Pancreas (tissue), 10 donors: ENCODE measurements around the gene B3GAT1. TPM values are rescaled to one million over a fixed set of nuclear protein-coding genes. Genes with fewer than 3 reads are reported as not detected.

Experiments used
- ATAC-seq, 4 donors: fragments of 200-7000 bp; cut with Tn5 transposase; one replicate each; pipeline versions ENCODE4 v1.8.0 to v1.9.1; 2020; ENCODE audit warnings: mild to moderate bottlenecking in 4 of 4, moderate library complexity in 4 of 4
- DNase-seq, 6 donors: peaks; one replicate each; pipeline ENCODE4 v3.0.0-alpha.2; 2020
- FAIRE-seq: peaks from 2 replicates; lab custom pipeline; 2012; peaks lifted over from hg19 to GRCh38; lab: Jason Lieb, UNC
- H3K27ac ChIP-seq, 4 donors: fragments of 200-600 bp; sonication (generic); 1 replicate in 3 of 4; 2 replicates in 1 of 4; pipeline versions ENCODE4 v1.5.0 to v1.8.0; 2020
- H3K27me3 ChIP-seq, 4 donors: fragments of 200-600 bp; one replicate each; pipeline ENCODE4 v1.8.0; 2021
- H3K36me3 ChIP-seq, 3 donors: fragments of 200-600 bp; sonication (generic) in 1 of 3; one replicate each; pipeline versions ENCODE4 v1.5.0 to v1.8.0; 2020 to 2021
- H3K4me1 ChIP-seq, 3 donors: fragments of 200-600 bp; one replicate each; pipeline ENCODE4 v1.8.0; 2021
- H3K4me3 ChIP-seq, 4 donors: fragments of 200-600 bp; sonication (generic) in 2 of 4; one replicate each; pipeline versions ENCODE4 v1.5.0 to v1.8.0; 2020 to 2021
- H3K9me3 ChIP-seq, 4 donors: fragments of 200-600 bp; one replicate each; pipeline ENCODE4 v1.8.0; 2021
- WGBS, 2 donors: extraction: QIAGEN DNeasy Blood & Tissue Kit; methylation state at CpG; one replicate each; pipeline ENCODE4 v1.1.7; 2013; 5-methylcytosine and 5-hydroxymethylcytosine counted together
- intact Hi-C, 3 donors: fragments of 100-400 bp; cut with DNase I; formaldehyde crosslinking; loops; one replicate each; pipeline versions ENCODE4 v1.11.1 to v1.14.2; 2022
- polyA plus RNA-seq, 2 donors: library from polyadenylated mRNA; stranded (reverse); fragments of 200-250 nt; gene quantifications; one replicate each; pipeline ENCODE4 v1.2.3, GENCODE V29; 2013
- total RNA-seq, 6 donors: library from RNA; stranded (reverse); fragmentation: NEBNext Ultra II Directional in 4 of 6; extraction: Animal tissue kit (Norgen Biotek cat#: 25700) in 4 of 6; gene quantifications; one replicate each; pipeline versions ENCODE4 v1.2.1 to v1.2.4, GENCODE V29; 2021 to 2023
- TF ChIP-seq, protein P1 (sequence below), 4 donors: fragments of 200-600 bp; sonication (generic) in 3 of 4; IDR thresholded peaks; one replicate each; pipeline versions ENCODE4 v1.5.0 to v1.8.0; 2021; ENCODE audit warnings: antibody characterized with exemption in 4 of 4
- donor health status: healthy with polysubstance abuse.
- donor health status: DM: no; HTN: no; CAD: no; lungs with moderate emphysema.
- donor health status: DM: no; HTN: no; CAD: no.
- donor health status: control.
- donor health status: control.
- donor health status: Bipolar disorder and iron deficiency.
- donor health status: DM: yes; HTN: yes; CAD: no.
- donor health status: DM: no; HTN: no; CAD: no.
- donor health status: DM: no; HTN: no; CAD: no.
- donor health status: DM: yes; HTN: yes; CAD: no.

Gene B3GAT1
- total and polyA plus RNA-seq, 8 donors: 0.08 to 1.3 (median 0.20) TPM

DNA sequence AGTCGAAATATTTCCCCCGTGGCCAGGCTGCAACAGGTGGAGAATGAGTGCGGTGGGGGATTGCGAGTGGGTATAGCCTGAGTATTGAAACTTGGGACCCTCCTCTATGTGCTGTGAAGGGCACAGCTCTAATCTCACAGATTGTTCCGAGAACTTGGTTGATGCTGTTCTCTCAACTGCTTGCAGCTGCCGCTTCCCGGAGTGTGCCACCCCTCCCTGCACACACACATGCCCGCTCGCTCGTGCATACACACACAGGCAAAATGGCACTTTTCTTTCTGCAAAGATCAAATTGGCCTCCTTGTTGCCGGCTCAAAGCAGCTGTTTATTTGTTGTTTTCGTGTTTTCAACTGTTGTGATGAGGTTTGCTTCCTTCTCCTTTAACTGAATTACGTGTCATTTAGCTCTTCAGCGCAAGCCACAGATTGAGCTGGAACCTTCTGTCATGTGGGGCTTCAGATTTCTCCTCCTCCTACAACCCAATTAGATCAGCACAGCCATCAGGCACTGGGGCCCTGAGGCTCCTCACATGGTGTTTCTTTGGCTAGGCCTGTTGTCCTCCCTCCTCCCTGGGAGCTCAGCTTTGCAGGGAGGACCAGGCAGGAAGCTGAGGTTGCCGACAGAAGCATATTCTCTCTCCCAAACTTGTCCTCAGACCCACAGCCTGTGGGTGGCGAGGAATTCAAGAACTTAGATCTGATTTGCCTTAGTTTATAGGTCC, 13.9 kb upstream of the B3GAT1 start:
- no peaks in the 10 kb centered on the region for H3K36me3 ChIP-seq
- intact Hi-C loops: no loop called here
- WGBS, 2 donors: 57 to 58% methylated on average over 16 of the region's 16 CpGs
- ATAC-seq (no peak), FAIRE-seq (no peak), DNase-seq (no peak)
- no peak overlapping the region for H3K4me3 ChIP-seq
- TF ChIP-seq, protein P1, sequence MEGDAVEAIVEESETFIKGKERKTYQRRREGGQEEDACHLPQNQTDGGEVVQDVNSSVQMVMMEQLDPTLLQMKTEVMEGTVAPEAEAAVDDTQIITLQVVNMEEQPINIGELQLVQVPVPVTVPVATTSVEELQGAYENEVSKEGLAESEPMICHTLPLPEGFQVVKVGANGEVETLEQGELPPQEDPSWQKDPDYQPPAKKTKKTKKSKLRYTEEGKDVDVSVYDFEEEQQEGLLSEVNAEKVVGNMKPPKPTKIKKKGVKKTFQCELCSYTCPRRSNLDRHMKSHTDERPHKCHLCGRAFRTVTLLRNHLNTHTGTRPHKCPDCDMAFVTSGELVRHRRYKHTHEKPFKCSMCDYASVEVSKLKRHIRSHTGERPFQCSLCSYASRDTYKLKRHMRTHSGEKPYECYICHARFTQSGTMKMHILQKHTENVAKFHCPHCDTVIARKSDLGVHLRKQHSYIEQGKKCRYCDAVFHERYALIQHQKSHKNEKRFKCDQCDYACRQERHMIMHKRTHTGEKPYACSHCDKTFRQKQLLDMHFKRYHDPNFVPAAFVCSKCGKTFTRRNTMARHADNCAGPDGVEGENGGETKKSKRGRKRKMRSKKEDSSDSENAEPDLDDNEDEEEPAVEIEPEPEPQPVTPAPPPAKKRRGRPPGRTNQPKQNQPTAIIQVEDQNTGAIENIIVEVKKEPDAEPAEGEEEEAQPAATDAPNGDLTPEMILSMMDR (IDR thresholded peaks at IDR 0.05): no peak
- H3K4me1 ChIP-seq: no peaks in the 10 kb centered on the region
- H3K9me3 ChIP-seq: no peaks in the 10 kb centered on the region
- peaks cover 0 to 5% (median 0%) of the 10 kb centered on the region in 4 donors for H3K27me3 ChIP-seq
- H3K27ac ChIP-seq: no peak overlapping the region

DNA sequence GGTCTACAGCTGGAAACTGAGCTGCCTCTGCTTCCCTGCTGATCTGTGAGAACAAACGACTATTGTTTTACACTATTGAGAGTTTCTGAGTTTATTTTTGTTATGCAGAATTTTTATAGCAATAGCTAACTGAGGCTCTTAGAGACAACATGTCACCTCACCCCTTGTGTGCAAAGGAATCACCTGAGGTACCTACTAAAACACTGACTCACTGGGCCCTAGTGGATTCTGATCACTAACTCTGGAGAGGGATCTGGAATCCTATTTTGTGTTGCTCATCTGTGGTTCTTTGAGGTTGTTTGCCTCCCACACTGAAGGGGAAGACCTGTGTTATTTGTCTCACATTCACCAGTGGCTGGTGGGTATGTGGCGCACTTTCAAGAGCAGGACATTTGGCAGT, 13.4 kb upstream of the B3GAT1 start:
- no peak for FAIRE-seq
- WGBS, 2 donors: 57 to 66% methylated on average over 2 of the region's 2 CpGs

DNA sequence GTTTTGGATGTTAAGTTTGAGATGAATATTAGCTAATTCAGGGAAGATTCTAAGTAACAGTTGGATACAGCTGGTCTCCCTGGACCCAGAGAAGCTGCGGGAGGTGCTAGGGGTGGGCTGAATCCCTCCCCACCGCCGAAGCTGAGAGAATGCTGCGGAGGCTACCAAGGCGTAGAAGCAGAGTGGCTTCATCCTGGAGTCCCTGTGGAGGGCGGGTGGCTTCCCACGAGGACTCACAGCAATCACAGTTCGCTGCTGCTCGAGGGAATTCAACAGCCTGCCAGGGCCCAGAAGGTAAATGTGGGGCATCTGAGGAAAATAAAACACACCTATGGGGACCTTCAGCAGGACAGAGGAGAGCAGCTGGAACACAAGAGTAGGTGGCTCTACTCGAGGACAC, 11.1 kb upstream of the B3GAT1 start:
- DNase-seq: no peak
- FAIRE-seq: no peak
- ATAC-seq: no peak
- no peak overlapping the region for H3K4me3 ChIP-seq
- intact Hi-C loops: no loop called here
- TF ChIP-seq, protein P1 (IDR thresholded peaks at IDR 0.05): no peak
- no peaks in the 10 kb centered on the region for H3K36me3 ChIP-seq
- H3K27ac ChIP-seq: no peak overlapping the region
- 55 to 66% methylated on average over 10 of the region's 10 CpGs for WGBS, 2 donors
- H3K4me1 ChIP-seq: no peaks in the 10 kb centered on the region
- no peaks in the 10 kb centered on the region for H3K27me3 ChIP-seq
- H3K9me3 ChIP-seq: no peaks in the 10 kb centered on the region

More for the DNA sequence above, 13.4 kb upstream of the B3GAT1 start:
- H3K27me3 ChIP-seq: peaks cover 0 to 2% (median 0%) of the 10 kb centered on the region in 4 donors
- ATAC-seq (no peak), DNase-seq (no peak)
- no peaks in the 10 kb centered on the region for H3K9me3 ChIP-seq
- TF ChIP-seq, protein P1 (IDR thresholded peaks at IDR 0.05): no peak
- H3K27ac ChIP-seq: no peak overlapping the region
- no peak overlapping the region for H3K4me3 ChIP-seq
- H3K4me1 ChIP-seq: no peaks in the 10 kb centered on the region
- no peaks in the 10 kb centered on the region for H3K36me3 ChIP-seq
- intact Hi-C loops: no loop called here

DNA sequence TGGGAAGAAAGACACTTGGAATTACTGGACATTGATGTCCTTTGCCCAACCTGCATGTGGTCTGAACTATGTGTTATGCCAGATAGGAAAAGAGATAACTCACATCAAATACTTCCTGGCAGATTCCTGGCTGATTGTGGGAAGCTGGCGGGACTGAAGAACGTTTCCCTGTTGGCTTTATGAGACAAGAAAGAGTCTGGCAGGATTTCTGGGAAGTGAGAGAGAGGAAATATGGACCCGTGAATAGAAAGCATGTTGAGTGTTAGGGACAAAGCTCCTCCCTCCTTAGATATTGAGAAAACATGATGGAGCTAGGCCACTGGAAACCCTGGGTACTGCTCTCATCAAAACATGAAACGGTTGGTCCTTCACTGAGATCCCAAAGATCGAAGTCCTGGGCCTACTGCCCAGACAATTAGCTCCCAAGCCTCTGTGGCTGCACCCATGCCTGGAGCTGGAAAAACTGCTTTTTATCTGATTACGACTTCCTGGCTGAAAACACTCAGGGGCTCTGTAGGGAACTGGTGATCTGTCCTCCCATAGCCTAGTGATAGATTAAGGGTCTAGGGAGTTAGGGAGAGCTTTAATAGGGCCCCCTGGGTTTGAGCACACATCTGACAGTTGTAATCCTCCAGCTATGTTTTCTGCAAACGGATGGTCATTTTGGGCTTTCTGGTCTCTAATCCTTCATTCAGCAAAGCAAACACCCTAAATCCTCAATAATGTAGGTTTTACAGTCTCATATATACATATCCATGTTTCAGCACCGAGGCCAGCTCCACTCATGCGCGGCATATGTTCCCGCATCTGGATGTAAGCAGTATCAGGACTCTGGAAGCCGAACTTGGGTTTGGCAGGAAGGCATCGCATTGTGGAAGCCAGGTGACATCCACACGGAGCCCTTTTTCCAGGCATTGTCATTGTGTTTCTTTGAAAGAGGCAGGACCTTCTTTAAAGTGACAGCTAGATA, 6.1 kb upstream of the B3GAT1 start:
- 36 to 38% methylated on average over 14 of the region's 14 CpGs for WGBS, 2 donors
- Histone ChIP-seq H3K4me1 (no peaks in the 10 kb centered on the region), H3K36me3 (no peaks in the 10 kb centered on the region), H3K4me3 (no peak overlapping the region), H3K27me3 (peaks cover 0 to 8% (median 0%) of the 10 kb centered on the region in 4 donors), H3K9me3 (no peaks in the 10 kb centered on the region), H3K27ac (no peak overlapping the region)
- ATAC-seq (peak in 1 of 4 donors; percentile 20), DNase-seq (no peak), FAIRE-seq (no peak)
- intact Hi-C loops: no loop called here
- TF ChIP-seq, protein P1 (IDR thresholded peaks at IDR 0.05): no peak
